DOHH2 (cell line): ENCODE data around the gene CLVS2.

Experiments used
- H3F3A ChIP-seq: fragments of 200-600 bp; sonication (generic), shearing (Covaris generic); 2 replicates; pipeline ENCODE4 v1.6.0; 2016; ENCODE audit warnings: antibody characterized with exemption, mild to moderate bottlenecking; ENCODE audit not compliant: control insufficient read depth, insufficient read depth
- H3K27ac ChIP-seq: fragments of 200-600 bp; sonication (generic); 2 replicates; pipeline ENCODE4 v1.5.1; 2014; ENCODE audit warnings: low read depth, mild to moderate bottlenecking, low read length, moderate library complexity
- H3K27me3 ChIP-seq: fragments of 200-600 bp; sonication (generic); 2 replicates; pipeline ENCODE4 v1.6.1; 2014; ENCODE audit warnings: mild to moderate bottlenecking, low read length, mixed read lengths; ENCODE audit not compliant: control insufficient read depth
- H3K36me3 ChIP-seq: fragments of 200-600 bp; sonication (generic); 2 replicates; pipeline ENCODE4 v1.6.1; 2014; ENCODE audit warnings: mild to moderate bottlenecking, low read length, moderate library complexity, mixed read lengths; ENCODE audit not compliant: control insufficient read depth
- H3K4me1 ChIP-seq: fragments of 200-600 bp; sonication (generic); 2 replicates; pipeline ENCODE4 v1.6.1; 2014; ENCODE audit warnings: mild to moderate bottlenecking, low read length, mixed read lengths; ENCODE audit not compliant: control insufficient read depth
- H3K4me2 ChIP-seq: fragments of 200-600 bp; sonication (generic); 2 replicates; pipeline ENCODE4 v1.6.0; 2014; ENCODE audit warnings: mild to moderate bottlenecking, low read length, moderate library complexity
- H3K4me3 ChIP-seq: fragments of 200-600 bp; sonication (generic); 2 replicates; pipeline ENCODE4 v1.5.1; 2014; ENCODE audit warnings: mild to moderate bottlenecking, low read length, mixed read lengths
- H3K79me2 ChIP-seq: fragments of 200-600 bp; sonication (generic); 2 replicates; pipeline ENCODE4 v1.6.1; 2014; ENCODE audit warnings: mild to moderate bottlenecking, low read length, mixed read lengths; ENCODE audit not compliant: control insufficient read depth
- H3K9me2 ChIP-seq: fragments of 200-600 bp; sonication (generic); replicated peaks from 2 replicates; pipeline ENCODE4 v1.6.1; 2014; ENCODE audit warnings: mild to moderate bottlenecking, low read length, mixed read lengths; ENCODE audit not compliant: control insufficient read depth
- H3K9me3 ChIP-seq: fragments of 200-600 bp; sonication (generic); 2 replicates; pipeline ENCODE4 v1.6.1; 2014; ENCODE audit warnings: antibody characterized with exemption, low read length, mixed read lengths; ENCODE audit not compliant: control insufficient read depth, insufficient read depth
- H4K20me1 ChIP-seq: fragments of 200-600 bp; sonication (generic); 2 replicates; pipeline ENCODE4 v1.6.0; 2014; ENCODE audit warnings: low read depth, mild to moderate bottlenecking, antibody characterized with exemption, low read length, moderate library complexity; ENCODE audit not compliant: control insufficient read depth, insufficient read depth
- CTCF ChIP-seq: fragments of 200-600 bp; sonication (generic); IDR thresholded peaks from one replicate; pipeline ENCODE4 v1.5.1; 2014; ENCODE audit warnings: antibody characterized with exemption, mild to moderate bottlenecking, low read depth, low read length; ENCODE audit not compliant: poor library complexity, severe bottlenecking
- EZH2phosphoT487 ChIP-seq: fragments of 200-600 bp; sonication (generic); IDR thresholded peaks from 2 replicates; pipeline ENCODE4 v1.6.1; 2017; ENCODE audit warnings: borderline replicate concordance, mild to moderate bottlenecking, antibody characterized with exemption, low read length, moderate library complexity, mixed read lengths

CLVS2 gene

GRCh38 chr6:123055256-123055655 lies 59.2 kb downstream of the CLVS2 start:
- H3K9me2 ChIP-seq: no peaks in the 10 kb centered on the region
- no peaks in the 10 kb centered on the region for H3F3A ChIP-seq
- TF ChIP-seq CTCF (no peak), EZH2phosphoT487 (no peak)
- no peaks in the 10 kb centered on the region for H3K36me3 ChIP-seq
- H3K79me2 ChIP-seq: no peaks in the 10 kb centered on the region
- H3K9me3 ChIP-seq: no peaks in the 10 kb centered on the region
- H3K4me1 ChIP-seq: no peaks in the 10 kb centered on the region
- no peak overlapping the region for H3K27ac ChIP-seq
- H3K4me2 ChIP-seq: no peak overlapping the region
- H3K4me3 ChIP-seq: no peak overlapping the region
- H3K27me3 ChIP-seq: no peaks in the 10 kb centered on the region
- H4K20me1 ChIP-seq: no peaks in the 10 kb centered on the region

- H3K27me3 ChIP-seq: no peaks in the 10 kb centered on the region
- no peak overlapping the region for H3K4me2 ChIP-seq
- H3K9me3 ChIP-seq: no peaks in the 10 kb centered on the region
- no peaks in the 10 kb centered on the region for H3K79me2 ChIP-seq
- no peaks in the 10 kb centered on the region for H3K9me2 ChIP-seq
- no peaks in the 10 kb centered on the region for H3K36me3 ChIP-seq
- no peaks in the 10 kb centered on the region for H3F3A ChIP-seq
- no peak for TF ChIP-seq CTCF
- TF ChIP-seq EZH2phosphoT487: no peak
- H4K20me1 ChIP-seq: no peaks in the 10 kb centered on the region
- no peaks in the 10 kb centered on the region for H3K4me1 ChIP-seq
- no peak overlapping the region for H3K27ac ChIP-seq
- no peak overlapping the region for H3K4me3 ChIP-seq
These were observed 66.6 kb downstream of the CLVS2 start for GRCh38 chr6:123062670-123063069.

- TF ChIP-seq CTCF (no peak), EZH2phosphoT487 (no peak)
- no peak overlapping the region for H3K4me3 ChIP-seq
- H3F3A ChIP-seq: no peaks in the 10 kb centered on the region
- no peaks in the 10 kb centered on the region for H3K27me3 ChIP-seq
- no peaks in the 10 kb centered on the region for H3K9me2 ChIP-seq
- no peaks in the 10 kb centered on the region for H3K9me3 ChIP-seq
- no peak overlapping the region for H3K4me2 ChIP-seq
- H3K79me2 ChIP-seq: no peaks in the 10 kb centered on the region
- no peaks in the 10 kb centered on the region for H4K20me1 ChIP-seq
- H3K36me3 ChIP-seq: no peaks in the 10 kb centered on the region
- no peaks in the 10 kb centered on the region for H3K4me1 ChIP-seq
- no peak overlapping the region for H3K27ac ChIP-seq
These were observed 68.0 kb downstream of the CLVS2 start for GRCh38 chr6:123064038-123064437.

DNA sequence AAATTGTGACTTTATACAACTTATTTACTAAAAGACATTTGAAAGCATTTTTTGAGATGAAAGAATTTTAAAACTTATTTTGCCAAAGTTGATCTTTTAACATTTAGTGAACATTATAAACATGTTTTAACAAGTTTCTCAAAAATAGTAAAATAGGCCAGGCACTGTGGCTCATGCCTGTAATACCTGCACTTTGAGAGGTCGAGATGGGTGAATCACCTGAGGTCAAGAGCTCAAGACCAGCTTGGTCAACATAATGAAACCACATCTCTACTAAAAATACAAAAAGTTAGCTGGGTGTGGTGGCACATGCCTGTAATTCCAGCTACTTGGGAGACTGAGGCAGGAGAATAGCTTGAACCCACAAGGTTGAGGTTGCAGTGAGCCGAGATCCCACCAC lies 78.6 kb downstream of the CLVS2 start:
- H3K9me3 ChIP-seq: no peaks in the 10 kb centered on the region
- H3K4me3 ChIP-seq: no peak overlapping the region
- H3K4me2 ChIP-seq: no peak overlapping the region
- no peaks in the 10 kb centered on the region for H4K20me1 ChIP-seq
- no peaks in the 10 kb centered on the region for H3K36me3 ChIP-seq
- H3K4me1 ChIP-seq: no peaks in the 10 kb centered on the region
- H3K27ac ChIP-seq: no peak overlapping the region
- TF ChIP-seq EZH2phosphoT487 (no peak), CTCF (no peak)
- H3K79me2 ChIP-seq: no peaks in the 10 kb centered on the region
- H3K27me3 ChIP-seq: no peaks in the 10 kb centered on the region
- H3K9me2 ChIP-seq: no peaks in the 10 kb centered on the region
- no peaks in the 10 kb centered on the region for H3F3A ChIP-seq
